ENCODE measurements around the gene BSN.

- TF ChIP-seq POLR2AphosphoS5 (IDR thresholded peaks at IDR 0.05) (no peak), CTCF (IDR thresholded peaks at IDR 0.05) (no peak)
Observed at GRCh38 chr3:49718858-49719213, 164.6 kb downstream of the BSN start.
